ENCODE results near the gene LMOD1. TPM values are rescaled to one million over a fixed set of nuclear protein-coding genes. Genes with fewer than 3 reads are reported as not detected.

The LMOD1 gene
- total RNA-seq, 2 experiments from 2014 or later = not detected

DNA sequence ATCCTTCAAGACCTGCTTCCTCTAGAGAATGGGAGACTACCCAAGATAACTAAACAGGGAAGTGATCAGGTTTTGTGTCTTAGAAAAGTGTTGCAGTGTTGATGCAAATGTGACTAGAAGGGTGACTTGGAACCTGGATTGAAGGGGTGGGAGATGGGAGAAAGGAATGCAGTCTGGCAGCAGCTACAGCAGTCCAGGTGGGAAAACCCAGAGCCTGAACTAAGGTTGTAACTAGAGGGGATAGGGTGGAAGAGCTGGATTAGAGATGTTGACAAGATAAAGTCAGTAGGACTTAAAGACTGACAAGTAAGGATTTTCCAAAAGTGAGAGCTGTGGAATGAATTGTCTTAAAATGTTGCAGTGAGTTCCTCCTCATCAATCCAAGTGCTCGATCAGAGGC is 64.7 kb downstream of the LMOD1 start:
- H3K4me3 Mint-ChIP-seq = no peak overlapping the region
- no peaks in the 10 kb centered on the region for H3K9me3 Mint-ChIP-seq
- H3K4me1 Mint-ChIP-seq (ENCODE audit: low read depth) = peaks cover 6% of the 10 kb centered on the region
- no peak for DNase-seq
- TF ChIP-seq, protein P1, sequence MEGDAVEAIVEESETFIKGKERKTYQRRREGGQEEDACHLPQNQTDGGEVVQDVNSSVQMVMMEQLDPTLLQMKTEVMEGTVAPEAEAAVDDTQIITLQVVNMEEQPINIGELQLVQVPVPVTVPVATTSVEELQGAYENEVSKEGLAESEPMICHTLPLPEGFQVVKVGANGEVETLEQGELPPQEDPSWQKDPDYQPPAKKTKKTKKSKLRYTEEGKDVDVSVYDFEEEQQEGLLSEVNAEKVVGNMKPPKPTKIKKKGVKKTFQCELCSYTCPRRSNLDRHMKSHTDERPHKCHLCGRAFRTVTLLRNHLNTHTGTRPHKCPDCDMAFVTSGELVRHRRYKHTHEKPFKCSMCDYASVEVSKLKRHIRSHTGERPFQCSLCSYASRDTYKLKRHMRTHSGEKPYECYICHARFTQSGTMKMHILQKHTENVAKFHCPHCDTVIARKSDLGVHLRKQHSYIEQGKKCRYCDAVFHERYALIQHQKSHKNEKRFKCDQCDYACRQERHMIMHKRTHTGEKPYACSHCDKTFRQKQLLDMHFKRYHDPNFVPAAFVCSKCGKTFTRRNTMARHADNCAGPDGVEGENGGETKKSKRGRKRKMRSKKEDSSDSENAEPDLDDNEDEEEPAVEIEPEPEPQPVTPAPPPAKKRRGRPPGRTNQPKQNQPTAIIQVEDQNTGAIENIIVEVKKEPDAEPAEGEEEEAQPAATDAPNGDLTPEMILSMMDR (IDR thresholded peaks at IDR 0.05) = no peak
- H3K27ac Mint-ChIP-seq = no peak overlapping the region
- H3K27me3 Mint-ChIP-seq = peaks cover under 1% of the 10 kb centered on the region
- ChIA-PET POLR2A (interaction anchor here (1.4 kb wide), 1 partner anchor 31 kb away, joined by 4 read pairs; no protein-coding TSS in a partner anchor), CTCF (interaction anchor here (0.7 to 8.3 kb wide), 4 partner anchors 13 to 119 kb away, joined by 3 to 100 read pairs (median 12); no protein-coding TSS in a partner anchor)
- H3K36me3 Mint-ChIP-seq (ENCODE audit: low read depth) = peaks cover 2% of the 10 kb centered on the region
- intact Hi-C loops (cut with micrococcal nuclease) = no loop called here
- no peak for ATAC-seq

DNA sequence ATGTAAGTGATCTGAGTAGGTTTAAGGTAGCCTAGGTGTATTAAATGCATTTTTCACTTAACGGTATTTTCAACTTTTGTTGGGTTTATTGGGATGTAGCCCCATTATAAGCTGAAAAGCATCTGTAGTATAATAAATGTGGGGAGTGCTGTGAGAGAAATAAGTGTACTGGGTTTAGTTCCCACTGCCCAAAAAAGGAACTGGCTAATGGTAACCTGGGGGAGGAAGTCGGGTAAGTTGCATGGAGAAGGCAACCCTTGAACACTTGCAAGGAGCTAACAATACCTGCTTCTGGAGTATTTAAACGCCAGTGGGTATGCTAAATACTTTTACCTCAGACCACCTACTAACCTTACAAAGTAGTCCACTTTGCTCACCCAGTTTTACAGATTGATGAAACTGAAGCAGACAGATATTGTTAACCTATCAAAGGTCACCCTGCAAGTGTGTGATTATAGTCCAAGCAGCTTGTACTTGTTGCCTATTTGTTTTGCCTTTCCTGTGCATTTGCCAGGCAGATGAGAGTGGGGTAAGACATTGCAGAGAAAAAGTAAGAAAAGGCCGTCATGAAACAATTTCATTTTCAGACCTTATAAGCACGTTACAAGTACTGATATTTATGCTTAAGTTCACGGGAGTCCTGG is 65.3 kb downstream of the LMOD1 start:
- intact Hi-C loops (cut with micrococcal nuclease) = no loop called here
- peaks cover 6% of the 10 kb centered on the region for H3K4me1 Mint-ChIP-seq (ENCODE audit: low read depth)
- ATAC-seq = no peak
- peaks cover 5% of the 10 kb centered on the region for H3K36me3 Mint-ChIP-seq (ENCODE audit: low read depth)
- no peaks in the 10 kb centered on the region for H3K9me3 Mint-ChIP-seq
- POLR2A ChIA-PET = interaction anchor here (0.5 to 1.6 kb wide), 5 partner anchors 13 to 43 kb away, joined by 3 to 4 read pairs (median 4); no protein-coding TSS in a partner anchor
- CTCF ChIA-PET = interaction anchor here (0.7 to 8.3 kb wide), 6 partner anchors 9 to 119 kb away, joined by 3 to 100 read pairs (median 5); no protein-coding TSS in a partner anchor
- no peak overlapping the region for H3K27ac Mint-ChIP-seq
- DNase-seq = no peak
- TF ChIP-seq, protein P1 (IDR thresholded peaks at IDR 0.05) = no peak
- no peaks in the 10 kb centered on the region for H3K27me3 Mint-ChIP-seq
- H3K4me3 Mint-ChIP-seq = no peak overlapping the region

DNA sequence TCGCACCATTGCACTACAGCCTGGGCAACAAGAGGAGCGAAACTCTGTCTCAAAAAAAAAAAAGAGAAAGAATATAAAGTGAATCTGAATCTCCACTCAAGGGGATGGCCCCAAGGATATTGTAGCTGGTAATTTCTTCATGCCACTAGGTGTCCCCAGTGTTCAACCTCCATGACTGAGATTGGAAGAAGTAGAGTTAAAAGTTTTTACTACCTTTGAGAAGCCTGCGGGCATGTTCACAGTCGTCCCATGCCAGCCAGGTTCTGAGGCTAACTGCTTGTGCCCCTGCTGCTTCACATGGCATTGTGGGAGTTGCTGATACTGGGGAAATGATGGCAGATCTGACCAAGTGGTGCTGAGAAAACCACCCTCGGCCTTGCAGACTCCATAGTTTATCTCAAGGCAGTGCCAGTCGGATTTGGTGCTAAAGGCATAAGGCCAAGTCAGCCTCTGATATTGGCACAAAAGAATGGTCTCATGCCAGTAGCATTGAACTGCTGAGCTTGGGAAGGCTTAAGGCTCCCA is 68.4 kb downstream of the LMOD1 start:
- Mint-ChIP-seq H3K27ac (peak overlapping the region; percentile 35), H3K4me1 (ENCODE audit: low read depth) (no peaks in the 10 kb centered on the region), H3K4me3 (no peak overlapping the region), H3K9me3 (no peaks in the 10 kb centered on the region), H3K27me3 (no peaks in the 10 kb centered on the region), H3K36me3 (ENCODE audit: low read depth) (peaks cover 21% of the 10 kb centered on the region)
- intact Hi-C loops (cut with micrococcal nuclease) = no loop called here
- TF ChIP-seq, protein P1 (IDR thresholded peaks at IDR 0.05) = peak; percentile 72
- ATAC-seq = peak; percentile 73
- CTCF ChIA-PET = interaction anchor here (0.7 to 8.3 kb wide), 17 partner anchors 9 to 842 kb away, joined by 3 to 100 read pairs (median 3); no protein-coding TSS in a partner anchor
- POLR2A ChIA-PET = interaction anchor here (0.6 to 0.7 kb wide), 2 partner anchors 8 to 17 kb away, joined by 3 read pairs; no protein-coding TSS in a partner anchor
- DNase-seq = peak; percentile 44

DNA sequence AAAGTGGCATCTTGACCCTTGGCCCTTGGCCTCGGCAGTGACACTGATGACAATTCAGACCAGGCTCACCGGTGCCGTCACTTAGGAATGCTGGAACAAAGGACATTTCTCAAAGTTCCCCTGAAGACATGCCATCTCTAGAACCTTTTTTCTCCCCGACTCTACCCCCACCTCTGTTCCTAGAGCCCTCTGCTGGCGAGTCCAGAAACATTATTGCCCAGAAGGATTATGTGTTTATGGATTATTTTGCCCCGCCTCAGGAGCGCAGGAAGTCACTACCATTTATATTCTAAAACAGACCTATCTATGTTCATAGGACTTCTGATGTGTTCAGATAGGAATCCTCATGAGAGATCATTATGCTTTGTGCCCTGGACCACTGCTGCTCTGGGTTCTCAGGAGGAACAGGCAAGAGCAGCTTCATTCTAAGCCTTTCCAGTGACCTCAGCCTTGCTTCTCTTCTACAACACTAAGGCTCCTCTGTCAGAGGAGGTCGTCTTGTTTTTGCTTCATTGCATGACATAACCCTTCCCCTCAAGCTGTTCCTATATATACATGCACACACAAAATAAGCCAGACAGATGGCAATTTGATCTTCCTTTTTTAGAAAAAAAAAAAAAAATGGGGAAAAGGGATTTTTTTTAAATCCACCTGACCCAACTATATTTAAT is 70.1 kb downstream of the LMOD1 start:
- no peaks in the 10 kb centered on the region for H3K9me3 Mint-ChIP-seq
- intact Hi-C loops (cut with micrococcal nuclease) = no loop called here
- ATAC-seq (no peak), DNase-seq (no peak)
- no peaks in the 10 kb centered on the region for H3K4me1 Mint-ChIP-seq (ENCODE audit: low read depth)
- ChIA-PET POLR2A (interaction anchor here (3.0 kb wide), 1 partner anchor 7 kb away, joined by 9 read pairs; no protein-coding TSS in a partner anchor), CTCF (no interaction called here)
- H3K27me3 Mint-ChIP-seq = no peaks in the 10 kb centered on the region
- TF ChIP-seq, protein P1 (IDR thresholded peaks at IDR 0.05) = no peak
- H3K4me3 Mint-ChIP-seq = no peak overlapping the region
- peaks cover 34% of the 10 kb centered on the region for H3K36me3 Mint-ChIP-seq (ENCODE audit: low read depth)
- no peak overlapping the region for H3K27ac Mint-ChIP-seq

Data from activated CD8-positive, alpha-beta T cell treated with anti-CD3 and anti-CD28 coated beads for 36 hours (primary cell).